GM18867 (cell line): ENCODE measurements around the gene NRXN2.
A peak's percentile ranks its signal among the peaks of the same experiment; 100 is the strongest.

Experiments
- ATAC-seq: cut with Tn5 transposase; IDR thresholded peaks from one replicate; pipeline ENCODE4 v1.9.1; 2021; ENCODE audit warnings: mild to moderate bottlenecking, moderate library complexity; ENCODE audit not compliant: unreplicated experiment

NRXN2 gene

GRCh38 chr11:64744544-64745188 lies 21.7 kb upstream of the NRXN2 start:
- ATAC-seq: no peak

- no peak for ATAC-seq
Observed at GRCh38 chr11:64743591-64744543, 20.9 kb upstream of the NRXN2 start, which contains the start of gene RASGRP2. Gene RASGRP2 (minus strand): TSS chr11:64744142. CDS start chr11:64742866, 1,276 bp downstream.

- ATAC-seq: peak; percentile 44
Observed at GRCh38 chr11:64742889-64743590, 20.0 kb upstream of the NRXN2 start.

- peak; percentile 19 for ATAC-seq
Observed at GRCh38 chr11:64742087-64742888, 19.3 kb upstream of the NRXN2 start.

GRCh38 chr11:64741375-64742086 lies 18.5 kb upstream of the NRXN2 start:
- ATAC-seq: no peak

- ATAC-seq: no peak
Observed at GRCh38 chr11:64739871-64740270, 16.9 kb upstream of the NRXN2 start.

GRCh38 chr11:64736654-64737053 lies 13.7 kb upstream of the NRXN2 start:
- no peak for ATAC-seq

- no peak for ATAC-seq
Observed at GRCh38 chr11:64735725-64736259, 12.8 kb upstream of the NRXN2 start.

- ATAC-seq: no peak
Observed at GRCh38 chr11:64734811-64735724, 12.1 kb upstream of the NRXN2 start.

- no peak for ATAC-seq
Observed at GRCh38 chr11:64731601-64732000, 8.6 kb upstream of the NRXN2 start.

GRCh38 chr11:64729851-64730382 lies 6.9 kb upstream of the NRXN2 start:
- no peak for ATAC-seq

- no peak for ATAC-seq
Observed at GRCh38 chr11:64728757-64729365, 5.9 kb upstream of the NRXN2 start.

- no peak for ATAC-seq
Observed at GRCh38 chr11:64726867-64727530, 4.0 kb upstream of the NRXN2 start.

GRCh38 chr11:64726211-64726641 lies 3.2 kb upstream of the NRXN2 start:
- ATAC-seq: no peak

- ATAC-seq: no peak
Observed at GRCh38 chr11:64724863-64725532, 2.0 kb upstream of the NRXN2 start.

- no peak for ATAC-seq
Observed at GRCh38 chr11:64723907-64724862, 1.2 kb upstream of the NRXN2 start.
